ENCODE results near the gene FBLN5. TPM values are rescaled to one million over a fixed set of nuclear protein-coding genes. Genes with fewer than 3 reads are reported as not detected.
A peak's percentile ranks its signal among the peaks of the same experiment; 100 is the strongest.

Gene FBLN5
- total RNA-seq, 5 donors from 2014 or later (not counting 1 experiment from before 2014, with no cell fraction given) = 4.2 to 19.5 (median 9.5) TPM

- Mint-ChIP-seq H3K4me1 (peaks cover 85 to 87% (median 87%) of the 10 kb centered on the region in 3 donors), H3K9me3 (no peaks in the 10 kb centered on the region), H3K4me3 (peak overlapping the region; percentile 86 to 97 (median 97)), H3K36me3 (peaks cover 34% of the 10 kb centered on the region), H3K27me3 (no peaks in the 10 kb centered on the region), H3K27ac (peak overlapping the region; percentile 100)
- no CpG with 5 or more reads among the region's 2 CpGs for WGBS (ENCODE audit: insufficient coverage)
- Histone ChIP-seq H3K27ac (ENCODE audit: low read length) (peak overlapping the region; percentile 90), H3K9me3 (no peaks in the 10 kb centered on the region), H3K4me3 (ENCODE audit: control insufficient read depth in 1 of 2, extremely low read depth in 1 of 2, low read length in 1 of 2) (peak overlapping the region; percentile 67 to 83), H3K27me3 (replicated peaks in 1 of 2; ENCODE audit: control insufficient read depth in 2 of 2, extremely low read depth in 1 of 2, insufficient read depth in 2 of 2, low read length in 1 of 2) (no peaks in the 10 kb centered on the region), H3K36me3 (ENCODE audit: control insufficient read depth in 2 of 2, extremely low read depth in 1 of 2, insufficient read depth in 1 of 2, low read length in 1 of 2) (peaks cover 0 to 3% of the 10 kb centered on the region in 2 donors), H3K4me1 (ENCODE audit: control insufficient read depth in 1 of 2, extremely low read depth in 1 of 2, insufficient read depth in 2 of 2, low read length in 2 of 2) (peaks cover 62 to 80% of the 10 kb centered on the region in 2 experiments)
- DNase-seq = peak in 8 of 35 experiments; percentile 16 to 68 (median 29)
- CTCF ChIA-PET = no interaction called here
- no peak for ATAC-seq (replicated peaks in 1 of 4)
- POLR2A ChIA-PET = no interaction called here
Observed at GRCh38 chr14:91866061-91866460, 81.4 kb downstream of the FBLN5 start.

GRCh38 chr14:91862417-91862816, 85.1 kb downstream of the FBLN5 start:
- DNase-seq (no peak), ATAC-seq (replicated peaks in 1 of 4) (no peak)
- Histone ChIP-seq H3K4me3 (ENCODE audit: control insufficient read depth in 1 of 2, extremely low read depth in 1 of 2, low read length in 1 of 2) (no peak overlapping the region), H3K36me3 (ENCODE audit: control insufficient read depth in 2 of 2, extremely low read depth in 1 of 2, insufficient read depth in 1 of 2, low read length in 1 of 2) (peaks cover 2 to 22% of the 10 kb centered on the region in 2 donors), H3K9me3 (no peaks in the 10 kb centered on the region), H3K27ac (ENCODE audit: low read length) (peak overlapping the region; percentile 90), H3K27me3 (replicated peaks in 1 of 2; ENCODE audit: control insufficient read depth in 2 of 2, extremely low read depth in 1 of 2, insufficient read depth in 2 of 2, low read length in 1 of 2) (no peaks in the 10 kb centered on the region), H3K4me1 (ENCODE audit: control insufficient read depth in 1 of 2, extremely low read depth in 1 of 2, insufficient read depth in 2 of 2, low read length in 2 of 2) (peaks cover 48 to 76% of the 10 kb centered on the region in 2 experiments)
- 65% methylated on average over 3 of the region's 4 CpGs for WGBS (ENCODE audit: insufficient coverage)
- Mint-ChIP-seq H3K4me1 (peaks cover 84 to 87% (median 86%) of the 10 kb centered on the region in 3 donors), H3K27me3 (no peaks in the 10 kb centered on the region), H3K9me3 (no peaks in the 10 kb centered on the region), H3K4me3 (peak overlapping the region; percentile 83 to 90 (median 86)), H3K36me3 (peaks cover 58% of the 10 kb centered on the region), H3K27ac (peak overlapping the region; percentile 88 to 94)
- POLR2A ChIA-PET = interaction anchor here (1.0 to 1.5 kb wide), 2 partner anchors 9 to 18 kb away, joined by 5 to 15 read pairs; no protein-coding TSS in a partner anchor
- CTCF ChIA-PET = interaction anchor here in 1 of 2 donors (0.6 kb wide), 1 partner anchor 9 kb away, joined by 3 read pairs; no protein-coding TSS in a partner anchor

- H3K9me3 Mint-ChIP-seq = no peaks in the 10 kb centered on the region
- no peaks in the 10 kb centered on the region for H3K27me3 ChIP-seq (replicated peaks in 1 of 2; ENCODE audit: control insufficient read depth in 2 of 2, extremely low read depth in 1 of 2, insufficient read depth in 2 of 2, low read length in 1 of 2)
- H3K36me3 ChIP-seq (ENCODE audit: control insufficient read depth in 2 of 2, extremely low read depth in 1 of 2, insufficient read depth in 1 of 2, low read length in 1 of 2) = peaks cover 2 to 31% of the 10 kb centered on the region in 2 donors
- H3K27ac ChIP-seq (ENCODE audit: low read length) = peak overlapping the region; percentile 55
- DNase-seq (peak in 1 of 35 experiments; percentile 53), ATAC-seq (replicated peaks in 1 of 4) (peak; percentile 61 to 77 (median 68))
- H3K9me3 ChIP-seq = no peaks in the 10 kb centered on the region
- H3K36me3 Mint-ChIP-seq = peaks cover 60% of the 10 kb centered on the region
- peak overlapping the region; percentile 92 to 99 for H3K27ac Mint-ChIP-seq
- H3K4me3 ChIP-seq (ENCODE audit: control insufficient read depth in 1 of 2, extremely low read depth in 1 of 2, low read length in 1 of 2) = peak overlapping the region; percentile 5 to 40
- H3K27me3 Mint-ChIP-seq = no peaks in the 10 kb centered on the region
- peak overlapping the region; percentile 63 to 86 (median 69) for H3K4me3 Mint-ChIP-seq
- H3K4me1 ChIP-seq (ENCODE audit: control insufficient read depth in 1 of 2, extremely low read depth in 1 of 2, insufficient read depth in 2 of 2, low read length in 2 of 2) = peaks cover 57 to 84% of the 10 kb centered on the region in 2 experiments
- ChIA-PET POLR2A (interaction anchor here in 1 of 2 donors (0.5 kb wide), 1 partner anchor 17 kb away, joined by 3 read pairs; no protein-coding TSS in a partner anchor), CTCF (no interaction called here)
- peaks cover 86 to 88% (median 88%) of the 10 kb centered on the region in 3 donors for H3K4me1 Mint-ChIP-seq
- WGBS (ENCODE audit: insufficient coverage) = no CpG with 5 or more reads among the region's 2 CpGs
Observed at GRCh38 chr14:91861091-91861490, 86.4 kb downstream of the FBLN5 start.

GRCh38 chr14:91860238-91860637, 87.3 kb downstream of the FBLN5 start:
- Histone ChIP-seq H3K4me1 (ENCODE audit: control insufficient read depth in 1 of 2, extremely low read depth in 1 of 2, insufficient read depth in 2 of 2, low read length in 2 of 2) (peaks cover 64 to 92% of the 10 kb centered on the region in 2 experiments), H3K4me3 (ENCODE audit: control insufficient read depth in 1 of 2, extremely low read depth in 1 of 2, low read length in 1 of 2) (no peak overlapping the region), H3K9me3 (no peaks in the 10 kb centered on the region), H3K27ac (ENCODE audit: low read length) (peak overlapping the region; percentile 55), H3K27me3 (replicated peaks in 1 of 2; ENCODE audit: control insufficient read depth in 2 of 2, extremely low read depth in 1 of 2, insufficient read depth in 2 of 2, low read length in 1 of 2) (no peaks in the 10 kb centered on the region), H3K36me3 (ENCODE audit: control insufficient read depth in 2 of 2, extremely low read depth in 1 of 2, insufficient read depth in 1 of 2, low read length in 1 of 2) (peaks cover 2 to 40% of the 10 kb centered on the region in 2 donors)
- ChIA-PET CTCF (interaction anchor here (0.5 to 0.6 kb wide), 2 partner anchors 226 to 703 kb away, joined by 5 read pairs; no protein-coding TSS in a partner anchor), POLR2A (interaction anchor here in 1 of 2 donors (0.6 to 0.7 kb wide), 3 partner anchors 9 to 104 kb away, joined by 3 to 7 read pairs (median 7); no protein-coding TSS in a partner anchor)
- Mint-ChIP-seq H3K27ac (peak overlapping the region; percentile 92 to 99), H3K4me1 (peaks cover 92 to 94% (median 93%) of the 10 kb centered on the region in 3 donors), H3K36me3 (peaks cover 65% of the 10 kb centered on the region), H3K27me3 (no peaks in the 10 kb centered on the region), H3K4me3 (peak overlapping the region; percentile 7 to 86 (median 63)), H3K9me3 (no peaks in the 10 kb centered on the region)
- DNase-seq = no peak
- no peak for ATAC-seq (replicated peaks in 1 of 4)

- Histone ChIP-seq H3K36me3 (ENCODE audit: control insufficient read depth in 2 of 2, extremely low read depth in 1 of 2, insufficient read depth in 1 of 2, low read length in 1 of 2) (peaks cover 2 to 52% of the 10 kb centered on the region in 2 donors), H3K4me1 (ENCODE audit: control insufficient read depth in 1 of 2, extremely low read depth in 1 of 2, insufficient read depth in 2 of 2, low read length in 2 of 2) (peaks cover 66 to 93% of the 10 kb centered on the region in 2 experiments), H3K9me3 (no peaks in the 10 kb centered on the region), H3K4me3 (ENCODE audit: control insufficient read depth in 1 of 2, extremely low read depth in 1 of 2, low read length in 1 of 2) (no peak overlapping the region), H3K27ac (ENCODE audit: low read length) (peak overlapping the region; percentile 43), H3K27me3 (replicated peaks in 1 of 2; ENCODE audit: control insufficient read depth in 2 of 2, extremely low read depth in 1 of 2, insufficient read depth in 2 of 2, low read length in 1 of 2) (no peaks in the 10 kb centered on the region)
- DNase-seq (no peak), ATAC-seq (replicated peaks in 1 of 4) (peak in 3 of 4 experiments; percentile 39 to 43 (median 42))
- POLR2A ChIA-PET = interaction anchor here (0.8 to 1.0 kb wide), 2 partner anchors 9 to 21 kb away, joined by 3 to 4 read pairs; no protein-coding TSS in a partner anchor
- CTCF ChIA-PET = interaction anchor here in 1 of 2 donors (0.5 to 0.7 kb wide), 3 partner anchors 9 to 152 kb away, joined by 3 to 4 read pairs (median 3); partner anchors contain the start of gene TC2N
- Mint-ChIP-seq H3K4me1 (peaks cover 94 to 96% (median 95%) of the 10 kb centered on the region in 3 donors), H3K4me3 (peak overlapping the region in 2 of 3 donors; percentile 3 to 86), H3K9me3 (no peaks in the 10 kb centered on the region), H3K27me3 (no peaks in the 10 kb centered on the region), H3K27ac (peak overlapping the region; percentile 73 to 92), H3K36me3 (peaks cover 66% of the 10 kb centered on the region)
- 56% methylated on average over 4 of the region's 8 CpGs for WGBS (ENCODE audit: insufficient coverage)
Observed at GRCh38 chr14:91858536-91859275, 88.8 kb downstream of the FBLN5 start.

GRCh38 chr14:91857614-91858013, 89.9 kb downstream of the FBLN5 start:
- ChIA-PET CTCF (interaction anchor here in 1 of 2 donors (1.0 kb wide), 1 partner anchor 17 kb away, joined by 3 read pairs; no protein-coding TSS in a partner anchor), POLR2A (interaction anchor here (0.6 to 0.8 kb wide), 2 partner anchors 10 to 17 kb away, joined by 3 to 4 read pairs; no protein-coding TSS in a partner anchor)
- H3K4me1 ChIP-seq (ENCODE audit: control insufficient read depth in 1 of 2, extremely low read depth in 1 of 2, insufficient read depth in 2 of 2, low read length in 2 of 2) = peaks cover 56 to 82% of the 10 kb centered on the region in 2 experiments
- Mint-ChIP-seq H3K36me3 (peaks cover 60% of the 10 kb centered on the region), H3K4me1 (peaks cover 91 to 96% (median 92%) of the 10 kb centered on the region in 3 donors), H3K4me3 (peak overlapping the region in 1 of 3 donors; percentile 86), H3K27ac (peak overlapping the region; percentile 9 to 92), H3K9me3 (no peaks in the 10 kb centered on the region), H3K27me3 (no peaks in the 10 kb centered on the region)
- H3K9me3 ChIP-seq = no peaks in the 10 kb centered on the region
- H3K27ac ChIP-seq (ENCODE audit: low read length) = no peak overlapping the region
- DNase-seq (no peak), ATAC-seq (replicated peaks in 1 of 4) (no peak)
- no peak overlapping the region for H3K4me3 ChIP-seq (ENCODE audit: control insufficient read depth in 1 of 2, extremely low read depth in 1 of 2, low read length in 1 of 2)
- no peaks in the 10 kb centered on the region for H3K27me3 ChIP-seq (replicated peaks in 1 of 2; ENCODE audit: control insufficient read depth in 2 of 2, extremely low read depth in 1 of 2, insufficient read depth in 2 of 2, low read length in 1 of 2)
- no CpG with 5 or more reads among the region's 2 CpGs for WGBS (ENCODE audit: insufficient coverage)
- H3K36me3 ChIP-seq (ENCODE audit: control insufficient read depth in 2 of 2, extremely low read depth in 1 of 2, insufficient read depth in 1 of 2, low read length in 1 of 2) = peaks cover 2 to 54% of the 10 kb centered on the region in 2 donors

Measured in T-cell (primary cell).